Ishikawa (cell line): ENCODE data around the gene ATG16L2.
A peak's percentile ranks its signal among the peaks of the same experiment; 100 is the strongest.

Experiments
- CEBPB ChIP-seq: IDR thresholded peaks from 2 replicates; pipeline ENCODE4 v1.6.1; 2012
- CREB1 ChIP-seq: IDR thresholded peaks from 2 replicates; pipeline ENCODE4 v1.6.1; 2012; ENCODE audit warnings: low read depth
- EGR1 ChIP-seq: IDR thresholded peaks from 2 replicates; pipeline ENCODE4 v1.6.1; 2012
- EP300 ChIP-seq: IDR thresholded peaks from 2 replicates; pipeline ENCODE4 v1.6.1; 2012; ENCODE audit warnings: borderline replicate concordance
- FOXM1 ChIP-seq: IDR thresholded peaks from 2 replicates; pipeline ENCODE4 v1.6.1; 2012; ENCODE audit warnings: low read depth, borderline replicate concordance
- NFIC ChIP-seq: IDR thresholded peaks from 2 replicates; pipeline ENCODE4 v1.6.1; 2012
- RAD21 ChIP-seq: IDR thresholded peaks from 2 replicates; pipeline ENCODE4 v1.6.1; 2012; ENCODE audit warnings: low read depth
- TAF1 ChIP-seq: IDR thresholded peaks from 2 replicates; pipeline ENCODE4 v1.6.1; 2012; ENCODE audit warnings: low read depth, mild to moderate bottlenecking
- TCF12 ChIP-seq: IDR thresholded peaks from 2 replicates; pipeline ENCODE4 v1.6.1; 2012; ENCODE audit warnings: low read depth
- TEAD4 ChIP-seq: IDR thresholded peaks from 2 replicates; pipeline ENCODE4 v1.6.1; 2012
- YY1 ChIP-seq: IDR thresholded peaks from 2 replicates; pipeline ENCODE4 v1.6.1; 2012; ENCODE audit warnings: low read depth
- ZBTB7A ChIP-seq: IDR thresholded peaks from 2 replicates; pipeline ENCODE4 v1.6.1; 2012; ENCODE audit warnings: low read depth
- TF ChIP-seq, protein P1 (sequence below): IDR thresholded peaks from 2 replicates; pipeline ENCODE4 v1.6.1; 2012
- TF ChIP-seq, protein P2 (sequence below): IDR thresholded peaks from 2 replicates; pipeline ENCODE4 v1.6.1; 2012

The ATG16L2 gene

DNA sequence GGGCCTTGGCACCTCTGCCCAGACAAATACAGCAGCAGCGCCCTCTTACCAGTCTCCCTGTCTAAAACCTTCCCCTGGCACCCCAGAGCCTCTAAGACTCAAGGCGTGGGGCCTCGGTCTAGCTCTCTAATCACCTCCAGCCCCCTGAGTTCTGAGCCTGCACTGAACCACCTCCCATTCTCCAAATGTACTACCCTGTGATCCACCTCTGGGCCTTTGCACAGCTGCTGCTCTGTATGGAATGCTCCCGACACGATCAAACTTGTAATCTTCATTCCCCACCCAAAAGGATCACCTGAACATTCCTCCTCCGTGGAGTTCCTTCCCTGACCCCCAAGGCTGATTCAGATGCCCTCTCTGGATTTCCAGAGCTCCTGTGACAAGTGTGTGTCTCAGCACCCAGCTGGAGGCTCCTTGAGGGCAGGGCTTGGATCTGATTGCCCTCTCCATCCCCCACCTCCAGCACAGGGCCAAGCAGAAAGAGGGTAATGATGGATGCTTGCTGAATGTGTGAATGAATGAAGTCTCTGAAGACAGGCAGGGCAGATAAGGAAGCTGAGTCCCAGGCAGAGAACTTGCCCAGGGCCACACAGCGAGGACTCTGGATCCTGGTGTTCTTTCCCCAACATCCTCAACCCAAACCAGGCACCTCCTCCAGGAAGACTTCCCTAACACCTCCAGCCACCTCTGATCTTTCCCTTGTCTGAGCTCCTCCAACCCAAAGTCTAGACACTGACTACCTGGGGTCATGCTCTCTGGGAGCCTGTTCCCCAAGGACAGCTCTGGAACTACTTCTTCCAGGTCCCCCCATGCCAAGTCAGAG is 38.7 kb upstream of the ATG16L2 start:
- TF ChIP-seq, protein P1, sequence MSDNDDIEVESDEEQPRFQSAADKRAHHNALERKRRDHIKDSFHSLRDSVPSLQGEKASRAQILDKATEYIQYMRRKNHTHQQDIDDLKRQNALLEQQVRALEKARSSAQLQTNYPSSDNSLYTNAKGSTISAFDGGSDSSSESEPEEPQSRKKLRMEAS: no peak
- TF ChIP-seq TCF12 (no peak), CEBPB (no peak)

DNA sequence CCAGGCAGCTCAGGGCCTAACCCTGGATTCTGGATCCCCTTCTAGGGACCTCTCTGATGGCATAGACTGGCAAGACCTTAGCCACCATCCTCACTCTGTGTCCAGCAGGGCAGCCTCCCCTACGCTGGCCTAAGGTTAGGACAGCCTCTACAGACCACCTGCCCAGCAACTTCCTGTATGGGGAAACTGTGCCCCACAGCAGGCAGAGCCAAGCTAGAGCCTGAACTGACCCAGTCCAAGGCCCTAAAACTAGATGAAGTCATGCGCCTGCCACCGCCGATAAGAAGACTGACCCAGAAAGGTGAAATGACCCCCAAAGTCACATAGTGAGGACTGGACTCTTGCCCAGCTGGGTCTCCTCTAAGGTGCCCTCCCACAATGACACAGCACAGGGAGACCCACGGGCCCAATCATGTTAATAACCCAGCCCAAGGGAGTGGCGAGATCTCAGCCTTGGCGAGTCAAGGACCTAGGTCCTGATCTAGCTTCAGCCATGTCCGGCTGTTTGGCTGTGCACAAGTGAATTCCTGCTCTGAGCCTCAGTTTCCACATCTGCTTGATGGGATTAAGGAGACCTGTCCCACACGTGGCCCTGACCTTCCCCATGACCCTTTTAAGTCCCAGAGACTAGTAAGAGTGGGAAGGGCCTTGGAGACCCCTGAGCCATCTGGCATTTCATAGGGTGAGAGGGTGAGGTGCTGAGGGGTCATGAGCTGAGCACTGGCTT is 37.9 kb upstream of the ATG16L2 start:
- no peak for TF ChIP-seq EGR1

DNA sequence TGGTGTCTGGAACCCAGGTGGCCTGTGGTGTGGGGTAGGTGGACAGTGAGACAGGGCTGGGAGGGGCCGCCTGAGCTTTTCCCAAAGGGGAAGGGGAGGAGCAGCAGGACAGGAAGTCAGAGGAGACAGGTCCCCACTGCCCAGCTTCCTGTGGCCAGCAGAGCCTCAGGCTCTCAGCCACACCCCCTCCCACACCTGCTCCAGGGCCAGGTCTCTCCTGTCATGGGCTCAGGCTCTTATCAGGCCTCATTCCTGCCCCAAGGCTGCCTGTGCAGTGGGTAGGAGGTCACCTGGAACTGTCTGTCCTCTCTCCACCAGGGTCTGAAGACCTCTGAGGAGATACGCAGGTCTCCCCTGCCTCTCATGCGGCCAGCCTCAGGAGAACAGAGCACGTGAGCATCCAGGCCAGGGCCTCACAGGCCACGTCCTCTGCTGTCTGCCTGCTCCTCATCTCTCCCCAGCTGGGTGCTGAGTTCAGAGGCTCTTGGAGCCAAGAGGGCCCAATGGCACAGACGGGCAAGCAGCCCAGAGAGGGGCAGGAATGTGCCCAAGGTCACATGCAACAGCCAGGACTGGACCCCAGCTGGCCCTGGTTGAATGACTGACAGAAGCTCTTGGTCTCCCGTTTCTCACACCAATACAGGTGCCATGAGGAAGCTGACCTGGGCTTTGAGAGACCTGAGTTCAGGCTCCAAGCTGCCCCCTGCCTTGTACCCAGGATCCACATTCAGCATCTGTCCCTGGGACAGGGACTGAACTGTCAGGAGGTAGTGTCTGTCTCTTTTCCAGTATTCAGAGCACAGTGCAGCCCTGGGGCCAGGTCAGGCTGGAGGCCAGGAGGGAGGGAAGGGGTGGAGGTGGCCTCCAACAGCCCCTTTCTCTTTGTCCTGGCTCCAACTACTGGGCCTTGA is 37.1 kb upstream of the ATG16L2 start:
- TF ChIP-seq TAF1 (no peak), CEBPB (no peak), NFIC (no peak), EGR1 (no peak), RAD21 (no peak), FOXM1 (no peak), EP300 (no peak), CREB1 (no peak), TEAD4 (no peak), ZBTB7A (no peak), YY1 (no peak)
- TF ChIP-seq, protein P2, sequence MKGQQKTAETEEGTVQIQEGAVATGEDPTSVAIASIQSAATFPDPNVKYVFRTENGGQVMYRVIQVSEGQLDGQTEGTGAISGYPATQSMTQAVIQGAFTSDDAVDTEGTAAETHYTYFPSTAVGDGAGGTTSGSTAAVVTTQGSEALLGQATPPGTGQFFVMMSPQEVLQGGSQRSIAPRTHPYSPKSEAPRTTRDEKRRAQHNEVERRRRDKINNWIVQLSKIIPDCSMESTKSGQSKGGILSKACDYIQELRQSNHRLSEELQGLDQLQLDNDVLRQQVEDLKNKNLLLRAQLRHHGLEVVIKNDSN: no peak
- TF ChIP-seq, protein P1: no peak

DNA sequence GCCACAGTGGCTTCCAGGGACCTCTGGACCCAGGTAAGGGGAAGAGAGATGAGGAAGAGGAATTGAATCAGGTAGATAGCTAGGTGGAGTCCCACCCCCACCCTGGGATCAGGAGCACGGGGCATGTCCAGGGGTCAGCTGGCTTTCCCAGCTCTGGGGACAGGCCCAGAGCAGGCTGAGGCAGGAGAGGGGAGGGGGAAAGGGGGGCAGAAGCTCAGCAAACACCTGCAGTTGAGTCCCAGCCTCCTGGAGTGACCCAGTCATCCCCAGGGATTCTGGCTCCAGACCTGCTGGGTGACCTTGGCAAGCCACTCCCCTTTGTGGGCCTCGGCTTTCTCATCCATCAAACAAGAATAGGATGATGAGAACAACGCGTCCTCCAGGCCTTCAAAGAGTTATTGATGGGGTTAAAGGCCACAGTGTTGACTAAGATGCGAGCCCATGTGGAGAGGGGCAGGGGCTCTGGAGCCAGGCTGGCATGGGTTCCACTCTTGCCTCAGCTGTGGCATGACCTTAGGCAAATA is 36.4 kb upstream of the ATG16L2 start:
- TF ChIP-seq TCF12 (no peak), CREB1 (no peak), EP300 (no peak), ZBTB7A (no peak)

DNA sequence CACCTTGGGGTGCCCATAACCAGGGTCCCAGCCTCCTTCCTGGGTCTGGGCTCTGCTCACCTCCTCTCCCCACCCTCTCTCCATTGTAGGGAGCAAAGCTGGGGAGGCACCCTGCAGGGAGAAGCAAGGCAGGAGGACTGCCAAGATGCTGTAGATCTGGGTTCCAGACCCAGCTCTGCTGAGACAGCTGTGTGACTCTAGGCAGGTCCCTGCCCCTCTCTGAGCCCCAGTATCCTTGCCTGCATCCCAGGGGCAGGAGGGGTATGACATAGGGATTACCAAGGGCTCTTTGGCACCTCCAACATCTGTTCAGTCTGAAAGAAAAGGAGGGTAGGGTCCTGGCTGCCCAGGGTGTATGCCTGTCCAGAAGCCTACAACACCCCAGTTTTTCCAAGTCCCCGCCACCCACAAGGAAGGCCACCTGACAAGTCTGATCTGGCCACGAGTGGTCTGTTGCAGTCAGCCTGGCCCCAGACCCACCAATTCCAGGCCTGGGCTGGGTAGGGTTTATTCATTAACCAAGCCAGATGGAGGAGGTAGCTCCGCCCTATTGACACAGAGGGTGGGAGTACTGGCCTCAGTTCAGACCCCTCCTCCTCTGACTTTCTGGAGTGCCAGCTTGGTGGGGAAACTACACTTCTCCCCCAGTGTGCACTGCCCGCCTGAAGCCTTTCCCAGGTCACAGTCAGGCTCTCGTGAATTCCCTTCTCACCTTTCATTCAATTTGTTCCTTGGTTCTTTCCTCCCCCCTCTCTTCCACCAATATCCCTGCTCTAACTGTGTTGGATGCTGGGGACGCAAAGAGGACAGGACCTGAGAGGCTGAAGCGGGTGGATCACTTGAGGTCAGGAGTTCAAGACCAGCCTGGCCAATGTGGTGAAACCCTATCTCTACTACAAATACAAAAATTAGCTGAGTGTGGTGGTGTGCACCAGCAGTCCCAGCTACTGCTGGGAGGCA is 35.4 kb upstream of the ATG16L2 start:
- TF ChIP-seq RAD21: no peak

DNA sequence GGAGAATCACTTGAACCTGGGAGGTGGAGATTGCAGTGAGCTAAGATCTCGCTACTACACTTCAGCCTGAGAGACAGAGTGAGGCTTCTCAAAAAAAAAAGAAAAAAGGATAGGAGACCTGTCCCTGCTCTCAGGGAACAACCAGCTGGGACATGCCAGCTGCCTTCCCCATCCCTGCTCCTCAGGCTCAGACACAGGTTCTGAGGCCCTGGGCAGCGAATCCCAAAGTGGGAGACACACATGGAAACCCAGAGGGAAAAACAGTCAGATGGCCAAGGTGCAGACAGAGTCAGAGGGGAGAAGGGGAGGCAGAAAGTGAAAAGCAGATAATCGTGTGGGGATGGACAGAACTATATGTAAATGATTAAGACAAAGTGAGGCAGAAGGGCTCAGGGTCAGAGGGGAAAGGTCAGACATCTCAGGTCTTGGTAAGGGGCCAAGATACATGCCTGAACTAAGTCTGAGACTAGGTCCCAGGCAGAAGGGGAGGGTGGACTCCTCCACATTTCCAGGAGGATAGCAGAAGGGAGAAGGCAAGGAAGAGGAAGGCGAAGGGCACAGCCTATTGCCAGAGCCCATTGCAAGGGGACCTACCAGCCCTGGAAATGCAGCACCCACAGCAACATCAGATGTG is 34.6 kb upstream of the ATG16L2 start:
- TF ChIP-seq CREB1: no peak
- no peak for TF ChIP-seq CEBPB
- no peak for TF ChIP-seq RAD21
- no peak for TF ChIP-seq TCF12
- no peak for TF ChIP-seq ZBTB7A
- TF ChIP-seq TEAD4: no peak

DNA sequence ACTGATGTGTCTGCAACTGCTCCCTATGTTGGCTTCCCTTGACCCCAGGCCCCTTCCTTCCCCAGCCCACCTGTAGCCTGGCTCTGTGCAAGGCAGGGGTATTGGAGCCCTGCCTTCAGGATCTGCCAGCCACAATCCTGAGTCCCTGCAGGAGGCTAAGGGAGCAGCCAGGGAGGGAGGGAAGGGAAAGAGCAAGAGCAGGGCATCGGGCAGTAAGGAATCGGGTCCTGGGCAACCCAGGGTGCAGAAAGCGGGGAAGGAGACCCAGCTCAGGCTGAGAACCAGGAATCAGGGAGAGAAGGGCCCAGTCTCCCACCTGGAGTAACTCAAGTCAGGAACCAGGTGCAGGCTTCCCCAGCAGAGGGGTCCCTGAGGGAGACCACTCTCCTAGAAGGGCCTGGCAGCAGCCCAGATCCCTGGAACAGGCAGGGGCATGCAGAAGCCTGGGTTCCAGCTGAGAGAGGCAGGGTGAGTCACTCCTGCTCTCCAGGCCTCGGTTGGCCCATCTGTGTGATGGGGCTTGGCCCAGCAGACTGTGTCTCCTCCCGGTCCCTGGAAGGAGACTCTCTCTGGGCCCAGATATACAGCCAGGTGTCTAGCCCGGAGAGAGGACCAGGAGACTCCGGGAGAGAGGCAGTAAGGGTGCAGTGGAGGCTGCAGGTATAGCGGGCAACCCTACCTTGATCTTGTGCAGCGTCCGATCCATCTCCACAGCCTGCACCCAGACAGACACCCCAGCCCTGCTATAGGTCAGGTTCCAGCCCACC is 33.7 kb upstream of the ATG16L2 start:
- no peak for TF ChIP-seq EGR1

DNA sequence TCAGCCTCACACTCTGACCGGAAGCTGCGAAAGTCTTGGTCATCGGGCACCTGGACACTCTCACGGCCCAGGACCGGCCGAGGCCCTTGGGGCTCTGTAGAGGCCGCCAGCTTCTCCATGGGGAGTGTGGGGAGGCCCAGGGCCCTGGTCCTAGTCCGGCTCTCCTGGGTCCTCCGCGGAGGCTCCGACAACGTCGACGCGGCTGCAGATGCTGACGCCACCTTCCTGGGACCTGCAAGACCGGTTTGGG is 33.2 kb upstream of the ATG16L2 start:
- TF ChIP-seq TCF12 (peak; percentile 42; the same call in 1 of the 2 replicates), TEAD4 (no peak), FOXM1 (no peak), YY1 (no peak)
- TF ChIP-seq, protein P1: peak; percentile 61
